ENCODE results near the gene LAMP5.

DNA sequence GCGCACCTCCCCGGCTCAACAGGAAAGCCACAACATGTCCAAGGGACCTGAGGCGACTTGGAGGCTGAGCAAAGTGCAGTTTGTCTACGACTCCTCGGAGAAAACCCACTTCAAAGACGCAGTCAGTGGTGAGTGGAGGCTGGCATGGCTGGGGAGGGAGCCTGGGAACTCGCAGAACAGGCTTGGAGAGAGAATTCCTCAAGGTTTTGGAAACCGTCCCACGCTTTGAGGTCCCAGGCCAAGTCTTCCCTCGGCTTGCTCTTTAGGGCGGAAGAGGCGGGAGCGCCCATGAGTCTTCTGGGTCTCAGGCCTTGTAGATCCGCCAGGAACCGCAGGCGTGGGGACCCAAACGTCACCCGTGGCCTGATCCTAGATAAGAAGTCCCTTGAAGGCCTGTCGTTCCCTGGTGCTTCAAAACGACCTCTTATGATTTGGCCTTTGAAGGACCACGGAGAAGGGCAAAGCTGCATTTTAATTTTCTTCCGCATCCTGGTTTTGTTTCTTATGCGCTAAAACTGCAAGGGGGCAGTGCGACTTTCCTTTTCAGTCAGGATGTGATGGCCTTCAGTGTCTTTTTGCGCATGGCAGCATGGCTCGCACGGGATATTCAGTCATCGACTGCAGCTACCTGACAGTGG lies 2.0 kb downstream of the LAMP5 start:
- TF ChIP-seq SIN3A (IDR thresholded peaks at IDR 0.05; ENCODE audit: borderline replicate concordance, insufficient read depth, low read length) (no peak), POLR2AphosphoS5 (IDR thresholded peaks at IDR 0.05; ENCODE audit: low read depth, low read length) (no peak)

Data from PFSK-1 (cell line).